NCI-H526 (cell line): Measurements from ENCODE around the gene NAPA.
"Not testable (repeated sequence)": the region's sequence is repeated elsewhere in the genome, so short reads cannot be mapped to it uniquely, and the experiment has no call there.

Experiments used
- DNase-seq, 2 experiments: peaks; one replicate each; lab custom pipeline; 2025; lab: John Stamatoyannopoulos, UW

Gene NAPA

DNA sequence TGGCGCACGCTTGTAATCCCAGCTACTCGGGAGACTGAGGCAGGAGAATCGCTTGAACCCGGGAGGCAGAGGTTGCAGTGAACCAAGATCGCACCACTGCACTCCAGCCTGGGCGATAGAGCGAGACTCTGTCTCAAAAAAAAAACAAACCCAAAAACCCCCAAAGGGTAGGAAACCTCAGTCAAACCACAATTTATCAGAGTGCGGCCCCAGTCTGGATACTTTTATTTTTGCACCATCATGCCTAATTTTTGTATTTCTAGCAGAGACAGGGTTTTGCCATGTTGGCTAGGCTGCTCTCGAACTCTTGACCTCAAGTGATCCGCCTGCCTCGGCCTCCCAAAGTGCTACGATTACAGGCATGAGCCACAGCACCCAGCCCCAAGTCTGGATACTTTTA, 28.6 kb downstream of the NAPA start:
- DNase-seq: not testable (repeated sequence)

GRCh38 chr19:47485210-47485609, 29.7 kb downstream of the NAPA start:
- no peak for DNase-seq

GRCh38 chr19:47483800-47484690, 30.8 kb downstream of the NAPA start, which contains the start of gene KPTN:
TSS of gene KPTN (minus strand) at chr19:47484219. CDS start at chr19:47484160, 59 bp downstream.
- DNase-seq: peak; percentile 80 to 94

DNA sequence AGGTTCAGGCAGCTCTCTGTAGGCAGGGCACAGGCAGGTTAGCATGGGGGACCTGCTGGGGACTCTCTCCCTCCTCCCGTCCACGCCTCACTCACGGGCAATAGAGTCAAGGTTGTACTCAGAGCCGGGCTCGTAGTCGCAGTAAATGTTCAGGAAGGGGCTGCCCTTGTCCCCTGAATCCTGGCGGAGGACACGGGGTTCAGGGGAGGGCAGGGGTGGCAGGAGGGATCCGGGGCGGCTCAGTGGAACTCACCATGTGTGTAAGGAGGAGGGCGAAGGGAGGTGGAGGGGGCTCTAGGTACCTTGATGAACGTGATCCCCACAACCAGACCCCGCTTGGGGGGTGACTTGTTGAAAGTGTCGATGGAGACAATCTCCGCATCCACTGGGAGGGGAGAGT, 31.7 kb downstream of the NAPA start:
- DNase-seq: no peak

DNA sequence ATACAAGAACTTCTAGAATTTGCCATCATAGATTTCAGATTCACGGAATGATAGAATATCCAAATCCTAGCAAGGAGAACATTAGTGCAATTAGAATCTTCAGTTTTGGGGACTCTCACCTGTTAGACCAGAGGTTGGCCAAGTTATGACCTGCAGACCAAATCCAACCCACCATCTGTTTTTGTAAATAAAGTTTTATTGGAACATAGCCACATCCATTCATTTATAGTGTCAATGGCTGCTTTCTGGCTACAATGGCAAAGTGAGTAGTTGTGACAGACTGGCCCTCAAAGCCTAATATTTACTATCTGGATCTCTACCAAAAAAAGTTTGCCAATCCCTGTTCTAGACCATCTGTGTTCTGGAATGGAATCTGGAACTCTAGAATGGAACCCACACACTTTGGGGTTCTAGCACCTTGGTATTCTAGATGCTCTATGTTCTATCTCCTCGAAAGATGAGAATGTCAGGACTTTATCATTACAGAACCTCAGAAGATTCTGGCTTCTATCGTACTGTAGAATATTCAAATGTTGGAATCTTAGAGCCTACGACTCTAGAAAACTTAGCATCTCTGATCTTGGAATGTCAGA, 33.3 kb downstream of the NAPA start:
- DNase-seq: no peak

- DNase-seq: no peak
These were observed 34.2 kb downstream of the NAPA start for GRCh38 chr19:47480658-47481057.

DNA sequence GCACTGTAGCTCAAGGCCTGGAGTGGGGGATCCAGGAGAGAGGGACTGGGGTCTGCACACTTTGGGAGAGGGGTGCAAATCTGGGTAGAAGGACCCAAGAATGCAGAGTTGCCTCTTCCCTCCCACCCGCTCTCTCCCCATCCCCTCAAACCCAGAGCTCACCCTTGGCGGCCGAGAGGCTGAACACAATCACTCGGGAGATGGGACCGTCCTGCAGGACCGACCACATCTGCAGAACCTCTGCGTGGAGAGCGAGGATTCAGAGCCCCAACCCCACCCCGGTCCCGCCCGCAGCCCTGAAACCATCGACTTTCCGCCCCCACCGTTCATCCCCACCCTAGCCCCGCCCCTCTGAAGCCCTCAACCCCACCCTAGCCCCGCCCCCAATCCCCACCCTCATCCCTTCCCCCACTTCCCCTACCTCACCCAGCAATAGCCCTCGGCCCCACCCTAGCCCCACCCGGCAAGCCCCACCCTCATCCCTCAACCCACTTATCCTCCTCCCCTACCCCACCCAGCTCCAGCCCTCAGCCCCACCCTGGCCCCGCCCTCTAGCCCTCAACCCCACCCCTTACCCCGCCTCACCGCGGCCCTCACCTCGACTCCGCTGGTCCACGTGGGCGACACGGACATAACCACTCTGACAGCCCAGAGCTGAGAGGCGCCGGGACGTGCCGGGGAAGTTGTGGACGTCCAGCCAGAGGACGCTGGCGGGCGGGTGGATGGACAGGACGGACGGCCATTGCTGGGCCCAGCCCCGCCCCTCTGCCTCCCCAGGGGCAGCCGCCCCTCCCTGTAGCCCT, 35.0 kb downstream of the NAPA start:
- peak in 1 of 2 experiments; percentile 36 for DNase-seq

DNA sequence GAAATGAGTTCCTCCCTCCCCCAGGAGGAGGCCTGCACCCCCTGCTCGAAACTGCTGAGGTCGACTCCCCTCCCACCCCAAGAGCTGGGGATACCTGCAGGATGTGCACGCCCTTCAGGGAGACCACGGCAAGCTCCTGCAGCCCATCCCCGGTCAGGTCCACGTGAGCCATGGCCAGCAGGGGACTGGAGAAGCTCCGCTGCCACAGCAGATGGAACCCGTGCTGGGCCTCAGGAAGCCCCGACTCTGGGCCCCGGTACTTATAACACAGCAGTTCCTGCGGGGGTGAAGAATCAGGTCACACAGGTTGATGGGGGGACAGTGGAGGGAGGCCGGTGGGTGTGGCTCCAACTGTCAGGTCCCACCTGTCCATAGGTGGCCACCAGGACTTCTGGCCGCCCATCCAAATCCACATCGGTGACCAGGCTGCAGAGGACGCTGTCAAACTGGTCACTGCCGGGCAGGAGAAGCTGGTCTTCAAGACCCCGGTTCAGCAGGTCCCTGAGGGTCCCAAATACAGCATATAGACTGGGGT, 38.4 kb downstream of the NAPA start:
- no peak for DNase-seq

- no peak for DNase-seq
These were observed 39.4 kb downstream of the NAPA start for GRCh38 chr19:47475465-47475864.

- DNase-seq: no peak
These were observed 41.5 kb downstream of the NAPA start for GRCh38 chr19:47473336-47473735.

- DNase-seq: peak in 1 of 2 experiments; percentile 69
These were observed 43.0 kb downstream of the NAPA start, which contains the start of gene SLC8A2 for GRCh38 chr19:47471733-47472457. TSS of gene SLC8A2 (minus strand) at chr19:47471893. CDS start at chr19:47466403, 5,490 bp downstream.

DNA sequence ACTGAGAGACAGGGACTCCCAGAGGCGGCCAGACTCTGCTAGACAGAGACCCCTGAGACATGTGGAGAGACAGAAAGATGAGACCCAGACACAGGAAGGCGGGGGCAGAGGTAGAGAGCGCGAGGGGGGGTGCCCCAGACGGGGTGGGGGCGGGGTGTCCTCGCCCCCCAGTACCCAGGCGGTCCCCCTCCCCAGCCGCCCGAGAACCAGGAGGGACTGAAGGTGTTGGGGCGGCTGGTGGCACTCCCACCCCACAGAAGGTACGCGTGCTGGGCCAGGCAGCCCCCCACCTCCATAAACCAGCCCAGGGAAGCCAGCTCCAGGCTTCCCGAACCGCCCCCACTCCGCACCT, 43.5 kb downstream of the NAPA start:
- no peak for DNase-seq

GRCh38 chr19:47470447-47471195, 44.2 kb downstream of the NAPA start:
- DNase-seq: no peak

GRCh38 chr19:47469719-47470118, 45.1 kb downstream of the NAPA start:
- DNase-seq: peak in 1 of 2 experiments; percentile 18

GRCh38 chr19:47469363-47469700, 45.5 kb downstream of the NAPA start:
- DNase-seq: no peak

DNA sequence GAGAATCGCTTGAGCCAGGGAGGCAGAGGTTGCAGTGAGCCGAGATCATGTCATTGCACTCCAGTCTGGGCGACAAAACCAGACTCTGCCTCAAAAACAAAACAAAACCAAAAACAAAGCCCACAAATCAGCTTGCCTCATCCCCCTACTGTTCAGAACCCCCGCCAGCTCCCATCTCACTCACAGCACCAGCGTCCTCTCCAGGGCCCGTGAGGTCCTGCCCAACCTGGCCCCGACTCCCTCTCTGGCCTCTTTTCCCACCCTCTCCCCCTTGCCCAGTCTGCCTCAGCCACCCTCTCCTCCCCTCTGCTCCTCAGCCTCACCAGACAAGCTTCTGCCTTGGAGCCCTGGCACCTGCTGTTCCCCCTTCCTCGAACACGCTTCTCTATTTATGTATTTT, 46.9 kb downstream of the NAPA start:
- DNase-seq: no peak

DNA sequence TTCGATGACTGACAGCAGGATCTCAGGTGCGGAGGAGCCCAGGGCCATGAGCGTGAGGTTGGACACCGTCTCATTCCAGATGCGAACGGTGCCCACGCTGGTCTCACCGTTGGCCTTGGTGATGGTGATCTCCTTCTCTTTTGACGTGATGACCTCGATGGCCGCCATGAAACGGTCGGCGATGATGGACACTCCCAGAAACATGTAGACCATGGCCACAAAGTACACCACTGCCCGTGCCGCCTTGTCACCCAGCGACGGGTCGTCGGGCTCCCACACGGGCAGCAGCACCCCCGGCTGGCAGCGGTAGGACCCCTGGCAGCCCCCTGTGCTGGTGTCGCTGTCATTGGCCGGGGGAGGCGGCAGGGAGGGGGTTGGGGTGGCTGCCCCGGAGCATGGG, 48.9 kb downstream of the NAPA start:
- DNase-seq: no peak

DNA sequence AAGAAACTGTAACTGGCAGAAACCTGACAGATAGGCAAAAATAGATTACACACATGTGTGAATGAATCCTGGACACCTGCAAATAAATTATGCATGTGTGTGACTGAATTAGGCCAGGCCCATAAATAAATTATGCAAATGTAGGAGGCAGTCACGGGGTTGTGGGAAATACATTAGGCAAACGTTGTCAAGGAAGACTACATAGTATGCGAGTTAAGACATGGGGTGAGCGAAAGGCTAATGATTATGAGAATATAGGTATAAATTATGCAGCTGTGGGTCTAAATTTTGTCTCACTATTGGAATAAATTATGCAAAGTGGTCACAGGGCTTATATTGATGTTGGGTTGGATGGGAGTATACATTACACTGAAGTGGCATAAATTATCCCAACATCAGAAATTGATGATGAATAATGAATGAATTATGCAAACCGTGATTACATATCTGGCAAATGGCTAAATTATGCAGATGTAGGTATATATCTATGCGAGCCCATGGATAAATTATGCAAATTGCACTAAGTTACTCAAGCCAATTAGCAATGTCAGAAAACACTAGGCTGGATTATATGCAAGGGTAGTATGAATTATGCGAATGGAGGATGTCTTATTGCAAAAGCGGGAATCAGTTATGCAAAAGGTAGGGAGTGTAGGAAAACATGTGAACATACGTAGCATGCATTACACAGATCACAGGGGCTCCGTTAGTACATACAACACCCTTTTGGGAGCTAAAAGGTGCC, 50.0 kb downstream of the NAPA start:
- DNase-seq: peak; percentile 91 to 96

DNA sequence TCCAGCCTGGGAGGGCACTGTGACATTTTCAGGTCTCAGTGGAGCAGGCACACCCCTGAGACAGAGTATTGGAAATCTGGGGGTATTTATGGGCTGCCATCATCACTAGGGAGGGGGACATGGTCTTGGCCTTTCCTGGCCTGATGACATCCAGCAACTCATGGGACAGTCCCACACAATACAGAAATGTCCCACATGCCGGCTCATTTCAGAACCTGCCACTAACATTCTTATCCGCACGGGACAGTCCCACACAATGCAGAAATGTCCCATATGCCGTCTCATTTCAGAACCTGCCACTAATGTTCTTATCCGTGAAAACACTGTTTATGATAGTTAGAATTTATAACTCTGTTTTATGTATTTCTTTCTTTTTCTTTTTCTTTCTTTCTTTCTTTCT, 53.0 kb downstream of the NAPA start:
- no peak for DNase-seq

GRCh38 chr19:47459477-47459876, 55.4 kb downstream of the NAPA start:
- DNase-seq: no peak
